ENCODE results near the gene DCAF15.

DNA sequence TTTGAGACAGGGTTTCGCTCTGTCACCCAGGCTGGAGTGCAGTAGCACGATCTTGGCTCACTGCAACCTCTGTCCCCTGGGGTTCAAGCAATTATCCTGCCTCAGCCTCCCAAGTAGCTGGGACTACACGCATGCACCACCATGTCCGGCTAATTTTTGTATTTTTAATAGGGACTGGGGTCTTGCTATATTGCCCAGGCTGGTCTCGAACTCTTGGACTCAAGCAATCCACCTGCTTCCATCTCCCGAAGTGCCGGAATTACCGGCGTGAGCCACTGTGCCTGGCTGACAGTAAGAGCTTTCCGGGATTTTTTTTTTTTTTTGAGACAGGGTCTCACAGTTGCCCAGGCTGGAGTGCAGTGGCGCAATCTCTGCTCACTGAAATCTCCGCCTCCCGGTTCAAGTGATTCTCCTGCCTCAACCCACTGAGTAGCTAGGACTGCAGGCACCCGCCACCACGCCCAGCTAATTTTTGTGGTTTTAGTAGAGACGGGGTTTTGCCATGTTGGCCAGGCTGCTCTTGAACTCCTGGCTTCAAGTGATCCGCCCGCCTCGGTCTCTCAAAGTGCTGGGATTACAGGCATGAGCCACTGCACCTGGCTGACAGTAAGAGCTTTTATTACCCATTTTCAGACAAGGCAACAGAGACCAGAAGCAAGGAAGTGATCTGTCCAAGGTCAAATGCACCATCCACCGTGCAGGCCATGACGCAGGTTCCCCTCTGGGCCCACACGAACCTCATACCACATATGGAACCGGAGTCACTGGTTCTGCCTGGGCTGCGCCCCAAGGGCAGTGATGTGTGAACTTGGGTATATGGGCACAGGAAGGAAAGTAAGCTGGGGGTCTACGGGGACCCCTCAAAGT is 32.8 kb downstream of the DCAF15 start:
- TF ChIP-seq, protein P1, sequence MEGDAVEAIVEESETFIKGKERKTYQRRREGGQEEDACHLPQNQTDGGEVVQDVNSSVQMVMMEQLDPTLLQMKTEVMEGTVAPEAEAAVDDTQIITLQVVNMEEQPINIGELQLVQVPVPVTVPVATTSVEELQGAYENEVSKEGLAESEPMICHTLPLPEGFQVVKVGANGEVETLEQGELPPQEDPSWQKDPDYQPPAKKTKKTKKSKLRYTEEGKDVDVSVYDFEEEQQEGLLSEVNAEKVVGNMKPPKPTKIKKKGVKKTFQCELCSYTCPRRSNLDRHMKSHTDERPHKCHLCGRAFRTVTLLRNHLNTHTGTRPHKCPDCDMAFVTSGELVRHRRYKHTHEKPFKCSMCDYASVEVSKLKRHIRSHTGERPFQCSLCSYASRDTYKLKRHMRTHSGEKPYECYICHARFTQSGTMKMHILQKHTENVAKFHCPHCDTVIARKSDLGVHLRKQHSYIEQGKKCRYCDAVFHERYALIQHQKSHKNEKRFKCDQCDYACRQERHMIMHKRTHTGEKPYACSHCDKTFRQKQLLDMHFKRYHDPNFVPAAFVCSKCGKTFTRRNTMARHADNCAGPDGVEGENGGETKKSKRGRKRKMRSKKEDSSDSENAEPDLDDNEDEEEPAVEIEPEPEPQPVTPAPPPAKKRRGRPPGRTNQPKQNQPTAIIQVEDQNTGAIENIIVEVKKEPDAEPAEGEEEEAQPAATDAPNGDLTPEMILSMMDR (conservative IDR thresholded peaks at IDR 0.05; ENCODE audit: low read depth in 2 of 2): no peak
- TF ChIP-seq EZH2 (IDR thresholded peaks at IDR 0.05; ENCODE audit: low read depth, unreplicated experiment) (no peak), CREB1 (CRISPR knock-in tag; IDR thresholded peaks at IDR 0.05; ENCODE audit: low read depth) (no peak), ZNF114 (CRISPR knock-in tag; IDR thresholded peaks at IDR 0.05) (no peak), EZH2phosphoT487 (IDR thresholded peaks at IDR 0.05; ENCODE audit: unreplicated experiment) (no peak), POLR2AphosphoS5 (IDR thresholded peaks at IDR 0.05; ENCODE audit: low read depth) (no peak), NANOG (IDR thresholded peaks at IDR 0.05; ENCODE audit: borderline replicate concordance) (no peak), ZNF331 (CRISPR knock-in tag; IDR thresholded peaks at IDR 0.05; ENCODE audit: low read depth) (no peak), JUNB (IDR thresholded peaks at IDR 0.05; ENCODE audit: unreplicated experiment) (no peak)
- TF ChIP-seq, protein P2, sequence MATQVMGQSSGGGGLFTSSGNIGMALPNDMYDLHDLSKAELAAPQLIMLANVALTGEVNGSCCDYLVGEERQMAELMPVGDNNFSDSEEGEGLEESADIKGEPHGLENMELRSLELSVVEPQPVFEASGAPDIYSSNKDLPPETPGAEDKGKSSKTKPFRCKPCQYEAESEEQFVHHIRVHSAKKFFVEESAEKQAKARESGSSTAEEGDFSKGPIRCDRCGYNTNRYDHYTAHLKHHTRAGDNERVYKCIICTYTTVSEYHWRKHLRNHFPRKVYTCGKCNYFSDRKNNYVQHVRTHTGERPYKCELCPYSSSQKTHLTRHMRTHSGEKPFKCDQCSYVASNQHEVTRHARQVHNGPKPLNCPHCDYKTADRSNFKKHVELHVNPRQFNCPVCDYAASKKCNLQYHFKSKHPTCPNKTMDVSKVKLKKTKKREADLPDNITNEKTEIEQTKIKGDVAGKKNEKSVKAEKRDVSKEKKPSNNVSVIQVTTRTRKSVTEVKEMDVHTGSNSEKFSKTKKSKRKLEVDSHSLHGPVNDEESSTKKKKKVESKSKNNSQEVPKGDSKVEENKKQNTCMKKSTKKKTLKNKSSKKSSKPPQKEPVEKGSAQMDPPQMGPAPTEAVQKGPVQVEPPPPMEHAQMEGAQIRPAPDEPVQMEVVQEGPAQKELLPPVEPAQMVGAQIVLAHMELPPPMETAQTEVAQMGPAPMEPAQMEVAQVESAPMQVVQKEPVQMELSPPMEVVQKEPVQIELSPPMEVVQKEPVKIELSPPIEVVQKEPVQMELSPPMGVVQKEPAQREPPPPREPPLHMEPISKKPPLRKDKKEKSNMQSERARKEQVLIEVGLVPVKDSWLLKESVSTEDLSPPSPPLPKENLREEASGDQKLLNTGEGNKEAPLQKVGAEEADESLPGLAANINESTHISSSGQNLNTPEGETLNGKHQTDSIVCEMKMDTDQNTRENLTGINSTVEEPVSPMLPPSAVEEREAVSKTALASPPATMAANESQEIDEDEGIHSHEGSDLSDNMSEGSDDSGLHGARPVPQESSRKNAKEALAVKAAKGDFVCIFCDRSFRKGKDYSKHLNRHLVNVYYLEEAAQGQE (IDR thresholded peaks at IDR 0.05; ENCODE audit: unreplicated experiment): no peak
- TF ChIP-seq, protein P3, sequence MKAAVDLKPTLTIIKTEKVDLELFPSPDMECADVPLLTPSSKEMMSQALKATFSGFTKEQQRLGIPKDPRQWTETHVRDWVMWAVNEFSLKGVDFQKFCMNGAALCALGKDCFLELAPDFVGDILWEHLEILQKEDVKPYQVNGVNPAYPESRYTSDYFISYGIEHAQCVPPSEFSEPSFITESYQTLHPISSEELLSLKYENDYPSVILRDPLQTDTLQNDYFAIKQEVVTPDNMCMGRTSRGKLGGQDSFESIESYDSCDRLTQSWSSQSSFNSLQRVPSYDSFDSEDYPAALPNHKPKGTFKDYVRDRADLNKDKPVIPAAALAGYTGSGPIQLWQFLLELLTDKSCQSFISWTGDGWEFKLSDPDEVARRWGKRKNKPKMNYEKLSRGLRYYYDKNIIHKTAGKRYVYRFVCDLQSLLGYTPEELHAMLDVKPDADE (IDR thresholded peaks at IDR 0.05): no peak

All from GM23338 (cell line).